H1 (cell line): ENCODE measurements around the gene OXA1L. TPM values are rescaled to one million over a fixed set of nuclear protein-coding genes. Genes with fewer than 3 reads are reported as not detected.

ENCODE experiments used
- CTCF ChIA-PET: fragments of 300-600 bp; sonication (Branson Sonifier 250); formaldehyde crosslinking; loops from one replicate; lab custom pipeline; 2021; ENCODE audit not compliant: partially characterized antibody; lab: Charles Lee
- POLR2A ChIA-PET: fragments of 300-600 bp; sonication (Branson Sonifier 250); formaldehyde crosslinking; loops from one replicate; lab custom pipeline; 2021; ENCODE audit warnings: inconsistent platforms; ENCODE audit not compliant: partially characterized antibody; lab: Charles Lee
- DNase-seq, 2 experiments: peaks; one replicate each; pipeline versions ENCODE4 v3.0.0 to v3.0.0-alpha.2; 2010 to 2022; ENCODE audit warnings: low spot score in 2 of 2, low read depth in 1 of 2, mixed read lengths in 1 of 2
- FAIRE-seq: peaks from 2 replicates; lab custom pipeline; 2011; peaks lifted over from hg19 to GRCh38; lab: Jason Lieb, UNC
- H2AFZ ChIP-seq: 2 replicates; pipeline ENCODE4 v1.8.1; 2012; ENCODE audit warnings: low read length, inconsistent platforms
- H2AK5ac ChIP-seq: 2 replicates; pipeline ENCODE4 v1.6.1; 2013; ENCODE audit warnings: low read depth, low read length
- H2BK120ac ChIP-seq: replicated peaks from 2 replicates; pipeline ENCODE3; 2013; ENCODE audit warnings: low read depth, low read length, inconsistent platforms
- H2BK12ac ChIP-seq: 2 replicates; pipeline ENCODE4 v1.6.1; 2013; ENCODE audit warnings: low read depth, low read length
- H2BK15ac ChIP-seq: 2 replicates; pipeline ENCODE4 v1.6.1; 2013; ENCODE audit warnings: low read length
- H2BK20ac ChIP-seq: 2 replicates; pipeline ENCODE4 v1.6.1; 2013; ENCODE audit warnings: low read length
- H2BK5ac ChIP-seq: 2 replicates; pipeline ENCODE4 v1.6.1; 2013; ENCODE audit warnings: low read depth, low read length
- H3K14ac ChIP-seq: 2 replicates; pipeline ENCODE4 v1.6.1; 2013; ENCODE audit warnings: inconsistent platforms; ENCODE audit not compliant: insufficient read length
- H3K18ac ChIP-seq: 2 replicates; pipeline ENCODE4 v1.6.1; 2013; ENCODE audit warnings: low read length; ENCODE audit errors: extremely low read depth
- H3K23ac ChIP-seq: 2 replicates; pipeline ENCODE4 v1.6.1; 2013; ENCODE audit warnings: inconsistent platforms; ENCODE audit not compliant: insufficient read length
- H3K23me2 ChIP-seq: 2 replicates; pipeline ENCODE4 v1.6.1; 2013; ENCODE audit warnings: low read depth, low read length
- H3K27ac ChIP-seq: 2 replicates; pipeline ENCODE4 v1.6.1; 2011; ENCODE audit warnings: low read depth, low read length, inconsistent platforms
- H3K27me3 ChIP-seq, 4 experiments: replicated peaks in 1 of 4; 1 replicate in 1 of 4; 2 replicates in 3 of 4; pipeline versions ENCODE4 v1.6.1 to v1.8.1; 2011 to 2013; ENCODE audit warnings: low read length in 3 of 4, mild to moderate bottlenecking in 3 of 4, inconsistent platforms in 2 of 4, mixed read lengths in 2 of 4, moderate library complexity in 1 of 4; ENCODE audit not compliant: control insufficient read depth in 3 of 4, insufficient read depth in 3 of 4; ENCODE audit errors: extremely low read depth in 1 of 4
- H3K36me3 ChIP-seq, 4 experiments: 2 replicates each; pipeline versions ENCODE4 v1.6.1 to v1.8.1; 2011 to 2013; ENCODE audit warnings: mild to moderate bottlenecking in 4 of 4, low read length in 3 of 4, moderate library complexity in 2 of 4, control low read depth in 1 of 4, inconsistent platforms in 1 of 4; ENCODE audit not compliant: insufficient read depth in 4 of 4, control insufficient read depth in 2 of 4
- H3K4ac ChIP-seq: replicated peaks from 2 replicates; pipeline ENCODE3; 2013; ENCODE audit warnings: low read length, low read depth, mixed read lengths, inconsistent platforms; ENCODE audit not compliant: insufficient read length
- H3K4me1 ChIP-seq, 4 experiments: replicated peaks in 1 of 4; 1 replicate in 1 of 4; 2 replicates in 3 of 4; pipeline versions ENCODE4 v1.6.1 to v1.8.1; 2011 to 2013; ENCODE audit warnings: low read length in 3 of 4, inconsistent platforms in 2 of 4, mixed read lengths in 1 of 4; ENCODE audit not compliant: insufficient read depth in 4 of 4, control insufficient read depth in 3 of 4
- H3K4me2 ChIP-seq, 2 experiments: 2 replicates each; pipeline versions ENCODE4 v1.6.1 to v1.8.1; 2011 to 2013; ENCODE audit warnings: low read depth in 2 of 2, low read length in 2 of 2, control low read depth in 1 of 2, inconsistent platforms in 1 of 2, mild to moderate bottlenecking in 1 of 2; ENCODE audit not compliant: insufficient read depth in 1 of 2
- H3K4me3 ChIP-seq, 4 experiments: fragments of 200-600, 300-600 bp in 1 of 4; sonication (generic), shearing (Covaris generic), sonication (Bioruptor Twin) in 1 of 4; 2 replicates each; pipeline versions ENCODE4 v1.5.1 to v1.8.1; 2011 to 2016; ENCODE audit warnings: low read length in 4 of 4, low read depth in 3 of 4, control low read depth in 2 of 4, inconsistent platforms in 2 of 4, mild to moderate bottlenecking in 2 of 4, mixed read lengths in 1 of 4, moderate library complexity in 1 of 4; ENCODE audit not compliant: insufficient read depth in 2 of 4; ENCODE audit errors: extremely low read depth in 1 of 4
- H3K56ac ChIP-seq: replicated peaks from 2 replicates; pipeline ENCODE3; 2013; ENCODE audit warnings: low read depth, mild to moderate bottlenecking, mixed read lengths, low read length, inconsistent platforms; ENCODE audit not compliant: insufficient read length
- H3K79me1 ChIP-seq: 2 replicates; pipeline ENCODE4 v1.6.1; 2013; ENCODE audit warnings: low read depth, low read length, control low read depth
- H3K79me2 ChIP-seq, 2 experiments: 2 replicates each; pipeline versions ENCODE4 v1.6.1 to v1.8.1; 2012 to 2013; ENCODE audit warnings: low read length in 2 of 2, mild to moderate bottlenecking in 2 of 2, inconsistent platforms in 1 of 2; ENCODE audit not compliant: insufficient read depth in 2 of 2, control insufficient read depth in 1 of 2
- H3K9ac ChIP-seq, 4 experiments: replicated peaks in 1 of 4; 1 replicate in 1 of 4; 2 replicates in 3 of 4; pipeline versions ENCODE4 v1.6.1 to v1.8.1; 2011 to 2013; ENCODE audit warnings: low read depth in 3 of 4, low read length in 3 of 4, control low read depth in 2 of 4, mild to moderate bottlenecking in 2 of 4, moderate library complexity in 2 of 4, inconsistent platforms in 1 of 4; ENCODE audit errors: extremely low read depth in 1 of 4
- H3K9me3 ChIP-seq, 2 experiments: 2 replicates each; pipeline versions ENCODE4 v1.6.1 to v1.8.1; 2012 to 2013; ENCODE audit warnings: mild to moderate bottlenecking in 2 of 2, moderate library complexity in 2 of 2, control low read depth in 1 of 2, inconsistent platforms in 1 of 2, low read depth in 1 of 2, low read length in 1 of 2, mixed read lengths in 1 of 2; ENCODE audit not compliant: insufficient read depth in 2 of 2
- H4K20me1 ChIP-seq, 2 experiments: replicated peaks in 1 of 2; 2 replicates each; pipeline versions ENCODE3 to v1.8.1; 2011 to 2013; ENCODE audit warnings: inconsistent platforms in 2 of 2, low read length in 2 of 2, mild to moderate bottlenecking in 1 of 2; ENCODE audit not compliant: insufficient read depth in 2 of 2, control insufficient read depth in 1 of 2
- H4K5ac ChIP-seq: 2 replicates; pipeline ENCODE4 v1.6.1; 2013; ENCODE audit warnings: low read length, low read depth, mixed read lengths, inconsistent platforms; ENCODE audit not compliant: insufficient read length
- H4K8ac ChIP-seq: 2 replicates; pipeline ENCODE4 v1.8.0; 2013; ENCODE audit warnings: mild to moderate bottlenecking, moderate library complexity, low read length, inconsistent platforms; ENCODE audit not compliant: insufficient read depth; ENCODE audit errors: extremely low read depth
- H4K91ac ChIP-seq: replicated peaks from 2 replicates; pipeline ENCODE3; 2013; ENCODE audit warnings: low read length, mixed read lengths, inconsistent platforms; ENCODE audit not compliant: insufficient read length
- BCL11A ChIP-seq, 2 experiments: IDR thresholded peaks; one replicate each; pipeline ENCODE4 v1.6.1; 2011; ENCODE audit warnings: low read depth in 2 of 2, low read length in 2 of 2, mild to moderate bottlenecking in 2 of 2
- CHD1 ChIP-seq: IDR thresholded peaks from 2 replicates; pipeline ENCODE4 v1.6.1; 2012; ENCODE audit warnings: low read depth, low read length, improper control_type of control experiment
- CTBP2 ChIP-seq: IDR thresholded peaks from 2 replicates; pipeline ENCODE4 v1.7.0; 2011; ENCODE audit warnings: borderline replicate concordance, mild to moderate bottlenecking, moderate library complexity, mixed read lengths, low read length; ENCODE audit not compliant: insufficient read depth, insufficient read length
- EZH2 ChIP-seq: fragments of 200-600 bp; sonication (generic); IDR thresholded peaks from 2 replicates; pipeline ENCODE4 v1.7.1; 2012; ENCODE audit warnings: low read depth, mild to moderate bottlenecking, moderate library complexity, low read length, inconsistent platforms; ENCODE audit not compliant: severe bottlenecking
- FOSL1 ChIP-seq: IDR thresholded peaks from 2 replicates; pipeline ENCODE4 v1.6.1; 2011; ENCODE audit warnings: mild to moderate bottlenecking, low read depth, low read length, moderate library complexity; ENCODE audit not compliant: insufficient read depth
- GTF2F1 ChIP-seq: IDR thresholded peaks from 2 replicates; pipeline ENCODE4 v1.6.1; 2012; ENCODE audit warnings: low read depth, low read length, improper control_type of control experiment, borderline replicate concordance
- JUN ChIP-seq: IDR thresholded peaks from 2 replicates; pipeline ENCODE4 v1.6.1; 2011; ENCODE audit warnings: low read depth, mild to moderate bottlenecking, improper control_type of control experiment, low read length
- POU5F1 ChIP-seq: IDR thresholded peaks from 2 replicates; pipeline ENCODE4 v1.6.1; 2011; ENCODE audit warnings: low read depth, mild to moderate bottlenecking, low read length, moderate library complexity
- RFX5 ChIP-seq: IDR thresholded peaks from 2 replicates; pipeline ENCODE4 v1.6.1; 2011; ENCODE audit warnings: low read depth, low read length, improper control_type of control experiment, borderline replicate concordance
- RNF2 ChIP-seq: fragments of 200-900, 300-1000 bp; sonication (generic); IDR thresholded peaks from 2 replicates; pipeline ENCODE4 v1.7.1; 2016; ENCODE audit warnings: borderline replicate concordance, low read depth, mild to moderate bottlenecking, antibody characterized with exemption, low read length; ENCODE audit not compliant: poor library complexity, severe bottlenecking; ENCODE audit errors: missing control alignments
- RXRA ChIP-seq: IDR thresholded peaks from 2 replicates; pipeline ENCODE4 v1.6.1; 2011; ENCODE audit warnings: low read depth, mild to moderate bottlenecking, low read length, moderate library complexity; ENCODE audit not compliant: insufficient read depth
- SAP30 ChIP-seq: fragments of 300-600 bp; sonication (generic); IDR thresholded peaks from 2 replicates; pipeline ENCODE4 v1.7.1; 2012; ENCODE audit warnings: low read length, moderate library complexity, mild to moderate bottlenecking, inconsistent platforms; ENCODE audit not compliant: insufficient read depth, insufficient replicate concordance
- SP1 ChIP-seq: IDR thresholded peaks from 2 replicates; pipeline ENCODE4 v1.6.1; 2011; ENCODE audit warnings: low read depth, low read length
- SP2 ChIP-seq: IDR thresholded peaks from 2 replicates; pipeline ENCODE4 v1.6.1; 2012; ENCODE audit warnings: mild to moderate bottlenecking, low read length, inconsistent platforms
- WGBS, 2 experiments: shearing (Covaris generic) in 1 of 2; methylation state at CpG; one replicate each; pipeline versions ENCODE4 v1.1.6 to v1.1.7; 2013 to 2015; ENCODE audit warnings: low lambda C conversion rate in 2 of 2, mixed read lengths in 2 of 2, inconsistent platforms in 1 of 2, low coverage in 1 of 2, missing lambda C conversion rate in 1 of 2; ENCODE audit not compliant: insufficient replicate concordance in 2 of 2, insufficient coverage in 1 of 2, insufficient read length in 1 of 2; ENCODE audit errors: extremely low coverage in 1 of 2, missing lambda C conversion rate in 1 of 2; 5-methylcytosine and 5-hydroxymethylcytosine counted together
- polyA plus RNA-seq, 7 experiments: library from polyadenylated mRNA; depleted of rRNA in 3 of 7; stranded (reverse) in 5 of 7; unstranded in 2 of 7; fragments of >200 nt in 5 of 7; fragments of 200-250 nt in 2 of 7; gene quantifications; 1 replicate in 5 of 7; 2 replicates in 1 of 7; 4 replicates in 1 of 7; pipeline versions ENCODE4 v1.2.1 to v1.2.3, GENCODE V29; 2011 to 2013; ENCODE audit warnings: missing spikeins in 2 of 7, mixed read lengths in 2 of 7
- total RNA-seq: library from RNA; stranded (reverse); fragmentation: NEBNext Ultra II Directional; extraction: Animal tissue kit (Norgen Biotek cat#: 25700); gene quantifications from 2 replicates; pipeline ENCODE4 v1.2.1, GENCODE V29; 2021

The OXA1L gene
- total and polyA plus RNA-seq, 2 of the 8 experiments (the other 6 are each of a cell fraction or from before 2014, with no cell fraction given), result 125 to 199 TPM

DNA sequence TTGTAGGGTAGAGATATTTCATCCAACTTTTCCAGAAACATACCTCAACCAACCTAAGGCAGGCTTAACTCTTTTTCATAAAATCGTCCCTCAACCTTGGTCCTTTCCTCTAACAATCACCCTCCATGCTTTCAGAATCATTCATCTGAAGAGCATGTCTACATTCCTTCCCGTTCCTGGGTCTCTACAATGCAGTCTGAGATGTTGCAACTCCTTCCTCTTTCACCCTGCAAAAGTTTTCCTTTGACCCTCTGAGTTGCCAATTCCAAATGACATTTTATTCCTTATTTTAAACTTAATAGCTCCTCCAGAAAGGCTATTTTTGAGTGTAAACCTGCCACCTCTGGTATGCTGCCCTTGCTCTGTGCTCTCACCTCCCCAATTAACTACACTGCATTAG, 32.0 kb downstream of the OXA1L start:
- Histone ChIP-seq H3K18ac (no peak overlapping the region), H4K91ac (no peak overlapping the region), H2BK15ac (no peak overlapping the region), H3K4me2 (no peak overlapping the region), H3K9ac (no peak overlapping the region), H3K36me3 (no peaks in the 10 kb centered on the region), H3K27me3 (no peaks in the 10 kb centered on the region), H3K4me1 (peaks cover 2 to 11% (median 6%) of the 10 kb centered on the region in 4 experiments), H2BK20ac (no peak overlapping the region), H2BK12ac (no peak overlapping the region), H2AK5ac (no peak overlapping the region), H2AFZ (no peak overlapping the region), H3K4me3 (no peak overlapping the region)
- WGBS, 2 experiments, result 76% methylated on average over 2 of the region's 2 CpGs; no CpG with 5 or more reads in 1 of the 2 experiments
- FAIRE-seq, result no peak
- POLR2A ChIA-PET, result interaction anchor here (1.4 to 1.8 kb wide), 2 partner anchors 9 to 25 kb away, joined by 5 read pairs; no protein-coding TSS in a partner anchor
- TF ChIP-seq EZH2 (no peak), FOSL1 (no peak), SP1 (no peak), JUN (no peak), CTBP2 (no peak), POU5F1 (no peak), RNF2 (no peak), CHD1 (no peak), RFX5 (no peak), SAP30 (no peak), GTF2F1 (no peak), RXRA (no peak), BCL11A (IDR thresholded peaks at IDR 0.05; ENCODE audit: low read depth in 2 of 2, low read length in 2 of 2) (no peak), SP2 (no peak)
- TF ChIP-seq, all 59 proteins: peak for 0
- H4K20me1 ChIP-seq, result no peaks in the 10 kb centered on the region
- no peak overlapping the region for H4K5ac ChIP-seq
- no peaks in the 10 kb centered on the region for H3K79me1 ChIP-seq
- H2BK120ac ChIP-seq, result no peak overlapping the region
- CTCF ChIA-PET, result interaction anchor here (3.5 to 53.1 kb wide), 2 partner anchors 14 to 61 kb away, joined by 13 to 1562 read pairs; partner anchors contain the start of genes LRP10, MMP14 and REM2
- H3K23ac ChIP-seq, result no peak overlapping the region
- no peak overlapping the region for H3K14ac ChIP-seq
- no peak overlapping the region for H3K56ac ChIP-seq
- no peak for DNase-seq
- no peaks in the 10 kb centered on the region for H3K23me2 ChIP-seq
- H2BK5ac ChIP-seq, result no peak overlapping the region
- no peaks in the 10 kb centered on the region for H3K79me2 ChIP-seq
- no peak overlapping the region for H3K4ac ChIP-seq
- H3K9me3 ChIP-seq, result peaks cover 0 to 4% of the 10 kb centered on the region in 2 experiments; a peak in 1 of 4 replicates
- no peak overlapping the region for H4K8ac ChIP-seq
- H3K27ac ChIP-seq, result no peak overlapping the region
